ENCODE measurements around the gene GPC6.
"Not testable (repeated sequence)": the region's sequence is repeated elsewhere in the genome, so short reads cannot be mapped to it uniquely, and the experiment has no call there.

GPC6 gene

GRCh38 chr13:93270769-93271742, 44.4 kb downstream of the GPC6 start:
- peak; percentile 60 for DNase-seq

- DNase-seq = no peak
Measured at GRCh38 chr13:93279982-93280381, 53.4 kb downstream of the GPC6 start.

- no peak for DNase-seq
Measured at GRCh38 chr13:93280688-93281087, 54.1 kb downstream of the GPC6 start.

- DNase-seq = no peak
Measured at GRCh38 chr13:93283255-93283654, 56.6 kb downstream of the GPC6 start.

GRCh38 chr13:93284064-93284463, 57.5 kb downstream of the GPC6 start:
- DNase-seq = no peak

GRCh38 chr13:93286047-93286446, 59.4 kb downstream of the GPC6 start:
- no peak for DNase-seq

- no peak for DNase-seq
Measured at GRCh38 chr13:93289053-93289452, 62.4 kb downstream of the GPC6 start.

GRCh38 chr13:93289842-93290241, 63.2 kb downstream of the GPC6 start:
- DNase-seq = no peak

- no peak for DNase-seq
Measured at GRCh38 chr13:93290503-93290902, 63.9 kb downstream of the GPC6 start.

GRCh38 chr13:93292366-93292765, 65.8 kb downstream of the GPC6 start:
- DNase-seq = no peak

GRCh38 chr13:93293710-93294109, 67.1 kb downstream of the GPC6 start:
- DNase-seq = no peak

- DNase-seq = no peak
Measured at GRCh38 chr13:93296584-93296983, 70.0 kb downstream of the GPC6 start.

GRCh38 chr13:93298713-93299112, 72.1 kb downstream of the GPC6 start:
- DNase-seq = no peak

GRCh38 chr13:93304134-93304533, 77.5 kb downstream of the GPC6 start:
- no peak for DNase-seq

GRCh38 chr13:93304868-93305613, 78.4 kb downstream of the GPC6 start:
- no peak for DNase-seq

- no peak for DNase-seq
Measured at GRCh38 chr13:93305886-93306285, 79.3 kb downstream of the GPC6 start.

GRCh38 chr13:93307136-93307535, 80.5 kb downstream of the GPC6 start:
- no peak for DNase-seq

GRCh38 chr13:93307651-93308050, 81.0 kb downstream of the GPC6 start:
- no peak for DNase-seq

GRCh38 chr13:93309886-93310523, 83.4 kb downstream of the GPC6 start:
- DNase-seq = no peak

- no peak for DNase-seq
Measured at GRCh38 chr13:93316841-93317240, 90.2 kb downstream of the GPC6 start.

- DNase-seq = no peak
Measured at GRCh38 chr13:93318534-93319254, 92.1 kb downstream of the GPC6 start.

- no peak for DNase-seq
Measured at GRCh38 chr13:93320942-93321341, 94.3 kb downstream of the GPC6 start.

GRCh38 chr13:93323880-93324279, 97.3 kb downstream of the GPC6 start:
- not testable (repeated sequence) for DNase-seq
